ENCODE results near the gene OR9Q1. TPM values are rescaled to one million over a fixed set of nuclear protein-coding genes. Genes with fewer than 3 reads are reported as not detected.

OR9Q1 gene
- total RNA-seq, 1 experiment from 2014 or later = not detected

DNA sequence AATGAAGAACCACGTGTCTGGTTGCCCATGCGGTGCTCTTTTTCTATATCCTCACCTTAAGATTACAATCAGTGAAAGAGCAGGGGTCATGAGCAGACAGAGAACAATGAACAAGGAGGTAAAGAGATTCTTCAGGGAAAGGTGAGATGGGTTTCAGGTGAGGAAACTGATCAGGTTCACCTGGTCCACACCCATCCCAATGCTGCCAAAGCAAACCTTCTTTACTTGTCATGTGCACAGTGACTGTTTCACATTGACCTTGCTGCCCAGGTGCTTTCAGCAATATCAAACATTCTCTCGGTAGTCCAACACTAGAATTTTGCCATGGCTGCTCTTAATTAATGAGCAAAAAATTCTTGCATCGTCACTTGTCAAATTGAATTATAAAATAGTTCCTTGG is 140.7 kb downstream of the OR9Q1 start:
- Histone ChIP-seq H3K9me2 (replicated peaks; ENCODE audit: insufficient read depth, low read length) (no peaks in the 10 kb centered on the region), H3K27ac (ENCODE audit: low read length) (no peak overlapping the region), H3K9me3 (ENCODE audit: low read length) (no peaks in the 10 kb centered on the region), H4K20me1 (ENCODE audit: insufficient read depth, low read depth, low read length) (no peaks in the 10 kb centered on the region), H3K79me2 (ENCODE audit: low read length) (no peaks in the 10 kb centered on the region), H3K27me3 (ENCODE audit: low read length) (peaks cover 5% of the 10 kb centered on the region; the same call in 1 of the 2 replicates), H2AFZ (ENCODE audit: low read length) (no peak overlapping the region), H3K36me3 (ENCODE audit: insufficient read depth, low read length) (no peaks in the 10 kb centered on the region), H3K4me2 (ENCODE audit: low read depth, low read length, poor library complexity, severe bottlenecking) (no peak overlapping the region), H3K4me1 (ENCODE audit: low read length) (no peaks in the 10 kb centered on the region), H3K9ac (ENCODE audit: low read length) (no peak overlapping the region), H3K4me3 (ENCODE audit: low read length) (no peak overlapping the region)
- DNase-seq = no peak

DNA sequence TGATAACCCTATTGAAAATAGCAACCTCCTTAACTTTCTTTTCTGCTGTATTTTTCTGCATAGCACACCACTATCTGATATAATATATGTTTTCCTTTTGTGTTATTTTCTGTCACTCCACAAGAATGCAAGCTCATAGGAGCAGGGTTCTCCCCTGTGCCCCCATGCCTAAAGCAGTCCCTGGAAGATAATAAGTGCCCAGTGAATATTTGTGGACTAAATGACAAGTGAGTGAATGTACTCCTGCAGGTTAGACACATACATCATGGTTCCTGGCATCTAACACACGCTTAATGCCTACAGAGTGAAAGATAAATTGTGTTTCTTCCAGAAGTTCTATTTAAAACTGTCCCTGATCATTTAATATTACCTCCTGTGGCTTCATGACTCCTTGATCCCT is 141.3 kb downstream of the OR9Q1 start:
- H3K9me3 ChIP-seq (ENCODE audit: low read length) = no peaks in the 10 kb centered on the region
- no peak for DNase-seq

DNA sequence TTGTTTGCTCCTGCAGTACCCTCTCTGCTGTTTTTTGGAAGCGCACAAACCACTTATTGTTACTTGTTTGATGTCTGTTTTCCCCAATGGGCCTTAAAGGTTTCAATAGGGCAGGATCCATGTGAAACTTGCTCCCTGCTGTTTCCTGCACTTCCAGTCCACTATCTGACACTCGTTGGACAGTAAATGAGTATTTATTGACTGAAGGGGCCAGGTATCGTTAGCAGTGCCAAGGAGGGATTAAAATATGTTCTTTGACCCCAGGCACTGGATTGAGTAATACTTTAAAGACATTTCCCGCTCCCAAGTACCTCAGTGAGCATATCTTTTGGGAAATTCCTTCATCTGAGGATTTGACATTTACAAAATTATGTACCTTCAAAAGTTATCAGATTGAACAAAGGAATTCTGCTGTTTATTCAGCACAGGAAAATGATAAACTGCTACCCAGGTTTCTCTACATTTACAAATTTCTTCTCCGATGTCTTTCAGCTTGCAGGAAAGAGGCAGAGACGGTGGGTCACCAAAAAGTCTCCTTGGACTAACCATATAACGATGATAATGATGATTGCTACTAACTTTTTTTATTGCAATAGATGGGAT is 141.9 kb downstream of the OR9Q1 start:
- H3K9me3 ChIP-seq (ENCODE audit: low read length) = no peaks in the 10 kb centered on the region
- H3K36me3 ChIP-seq (ENCODE audit: insufficient read depth, low read length) = no peaks in the 10 kb centered on the region
- no peak for DNase-seq
- H2AFZ ChIP-seq (ENCODE audit: low read length) = no peak overlapping the region
- no peak overlapping the region for H3K4me3 ChIP-seq (ENCODE audit: low read length)
- H3K9ac ChIP-seq (ENCODE audit: low read length) = no peak overlapping the region
- no peaks in the 10 kb centered on the region for H3K9me2 ChIP-seq (replicated peaks; ENCODE audit: insufficient read depth, low read length)
- no peaks in the 10 kb centered on the region for H4K20me1 ChIP-seq (ENCODE audit: insufficient read depth, low read depth, low read length)
- no peaks in the 10 kb centered on the region for H3K79me2 ChIP-seq (ENCODE audit: low read length)
- H3K4me2 ChIP-seq (ENCODE audit: low read depth, low read length, poor library complexity, severe bottlenecking) = no peak overlapping the region
- no peak overlapping the region for H3K27ac ChIP-seq (ENCODE audit: low read length)
- H3K27me3 ChIP-seq (ENCODE audit: low read length) = 0 out of 2 replicates have a peak, but pooled peaks cover 2% of the 10 kb centered on the region
- no peaks in the 10 kb centered on the region for H3K4me1 ChIP-seq (ENCODE audit: low read length)

More for the DNA sequence above, 141.3 kb downstream of the OR9Q1 start:
- Histone ChIP-seq H3K36me3 (ENCODE audit: insufficient read depth, low read length) (no peaks in the 10 kb centered on the region), H3K4me2 (ENCODE audit: low read depth, low read length, poor library complexity, severe bottlenecking) (no peak overlapping the region), H3K9ac (ENCODE audit: low read length) (no peak overlapping the region), H4K20me1 (ENCODE audit: insufficient read depth, low read depth, low read length) (no peaks in the 10 kb centered on the region), H3K27me3 (ENCODE audit: low read length) (peaks cover 3% of the 10 kb centered on the region; the same call in 1 of the 2 replicates), H3K4me3 (ENCODE audit: low read length) (no peak overlapping the region), H2AFZ (ENCODE audit: low read length) (no peak overlapping the region), H3K27ac (ENCODE audit: low read length) (no peak overlapping the region), H3K9me2 (replicated peaks; ENCODE audit: insufficient read depth, low read length) (no peaks in the 10 kb centered on the region), H3K4me1 (ENCODE audit: low read length) (no peaks in the 10 kb centered on the region), H3K79me2 (ENCODE audit: low read length) (no peaks in the 10 kb centered on the region)

DNA sequence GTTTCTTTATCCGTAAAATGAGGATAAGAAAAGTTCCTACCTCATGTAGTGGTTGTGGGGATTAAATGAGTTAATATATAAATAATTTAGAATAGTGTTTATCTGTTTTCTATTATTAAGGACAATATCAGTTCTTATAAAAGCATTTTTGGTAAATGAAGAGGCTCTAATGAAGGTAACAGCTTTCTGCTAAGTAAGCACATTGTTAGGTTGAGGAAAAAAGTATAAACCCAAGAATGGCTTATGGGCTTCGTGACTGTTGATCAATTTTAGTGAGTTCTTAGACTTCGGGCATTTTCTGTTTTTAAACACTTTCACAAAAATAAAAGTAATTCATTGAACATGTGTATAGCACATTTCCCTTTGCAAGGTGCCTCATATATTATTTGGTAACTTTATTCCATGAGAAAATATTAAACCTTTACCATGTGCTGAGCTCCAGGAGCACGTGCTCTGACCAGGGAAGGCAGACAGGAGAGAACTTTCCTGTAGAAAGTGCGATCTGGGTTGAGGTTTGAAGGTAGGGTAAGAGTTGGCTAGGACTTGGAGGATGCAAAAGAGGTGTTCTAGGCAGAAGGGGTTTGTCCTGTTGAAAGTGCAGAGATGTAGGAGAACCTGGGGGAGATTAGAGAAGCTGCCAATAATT is 153.9 kb downstream of the OR9Q1 start:
- Histone ChIP-seq H4K20me1 (ENCODE audit: insufficient read depth, low read depth, low read length) (no peaks in the 10 kb centered on the region), H3K9me3 (ENCODE audit: low read length) (no peaks in the 10 kb centered on the region), H3K36me3 (ENCODE audit: insufficient read depth, low read length) (no peaks in the 10 kb centered on the region), H3K4me1 (ENCODE audit: low read length) (no peaks in the 10 kb centered on the region), H3K9me2 (replicated peaks; ENCODE audit: insufficient read depth, low read length) (no peaks in the 10 kb centered on the region), H3K27ac (ENCODE audit: low read length) (no peak overlapping the region), H3K79me2 (ENCODE audit: low read length) (no peaks in the 10 kb centered on the region), H3K4me3 (ENCODE audit: low read length) (no peak overlapping the region), H3K27me3 (ENCODE audit: low read length) (no peaks in the 10 kb centered on the region), H3K9ac (ENCODE audit: low read length) (no peak overlapping the region), H2AFZ (ENCODE audit: low read length) (no peak overlapping the region), H3K4me2 (ENCODE audit: low read depth, low read length, poor library complexity, severe bottlenecking) (no peak overlapping the region)
- DNase-seq = no peak

DNA sequence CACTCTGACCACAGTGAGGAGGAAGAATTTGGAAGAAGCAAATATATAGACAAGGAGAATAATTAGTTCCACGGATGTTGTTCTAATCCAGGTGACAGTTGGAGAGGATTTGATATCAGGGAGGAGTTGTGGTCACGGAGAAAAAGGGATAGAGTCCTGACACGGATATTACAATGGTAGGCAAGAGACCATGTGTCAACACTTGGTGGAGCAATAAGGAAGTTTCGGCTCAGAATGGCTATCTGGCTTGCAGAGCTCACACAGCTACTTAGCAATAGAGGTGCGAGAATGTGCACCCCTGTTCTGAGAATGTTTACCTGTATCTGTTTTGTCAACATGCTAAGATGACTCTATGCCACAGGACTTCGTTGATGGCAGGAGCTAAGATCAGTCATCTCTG is 154.8 kb downstream of the OR9Q1 start:
- H3K27ac ChIP-seq (ENCODE audit: low read length) = no peak overlapping the region
- H2AFZ ChIP-seq (ENCODE audit: low read length) = no peak overlapping the region
- no peaks in the 10 kb centered on the region for H4K20me1 ChIP-seq (ENCODE audit: insufficient read depth, low read depth, low read length)

DNA sequence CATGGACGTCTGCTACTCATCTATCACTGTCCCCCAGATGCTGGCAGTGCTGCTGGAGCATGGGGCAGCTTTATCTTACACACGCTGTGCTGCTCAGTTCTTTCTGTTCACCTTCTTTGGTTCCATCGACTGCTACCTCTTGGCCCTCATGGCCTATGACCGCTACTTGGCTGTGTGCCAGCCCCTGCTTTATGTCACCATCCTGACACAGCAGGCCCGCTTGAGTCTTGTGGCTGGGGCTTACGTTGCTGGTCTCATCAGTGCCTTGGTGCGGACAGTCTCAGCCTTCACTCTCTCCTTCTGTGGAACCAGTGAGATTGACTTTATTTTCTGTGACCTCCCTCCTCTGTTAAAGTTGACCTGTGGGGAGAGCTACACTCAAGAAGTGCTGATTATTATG is 156.0 kb downstream of the OR9Q1 start:
- no peaks in the 10 kb centered on the region for H4K20me1 ChIP-seq (ENCODE audit: insufficient read depth, low read depth, low read length)
- no peaks in the 10 kb centered on the region for H3K27me3 ChIP-seq (ENCODE audit: low read length)
- no peaks in the 10 kb centered on the region for H3K4me1 ChIP-seq (ENCODE audit: low read length)
- no peak overlapping the region for H3K4me3 ChIP-seq (ENCODE audit: low read length)
- H3K4me2 ChIP-seq (ENCODE audit: low read depth, low read length, poor library complexity, severe bottlenecking) = no peak overlapping the region
- H3K9me2 ChIP-seq (replicated peaks; ENCODE audit: insufficient read depth, low read length) = no peaks in the 10 kb centered on the region
- H2AFZ ChIP-seq (ENCODE audit: low read length) = no peak overlapping the region
- DNase-seq = no peak
- H3K27ac ChIP-seq (ENCODE audit: low read length) = no peak overlapping the region
- H3K79me2 ChIP-seq (ENCODE audit: low read length) = no peaks in the 10 kb centered on the region
- H3K9ac ChIP-seq (ENCODE audit: low read length) = no peak overlapping the region
- H3K9me3 ChIP-seq (ENCODE audit: low read length) = no peaks in the 10 kb centered on the region
- no peaks in the 10 kb centered on the region for H3K36me3 ChIP-seq (ENCODE audit: insufficient read depth, low read length)

More for the DNA sequence above, 154.8 kb downstream of the OR9Q1 start:
- no peak overlapping the region for H3K9ac ChIP-seq (ENCODE audit: low read length)
- H3K4me1 ChIP-seq (ENCODE audit: low read length) = no peaks in the 10 kb centered on the region
- no peaks in the 10 kb centered on the region for H3K9me2 ChIP-seq (replicated peaks; ENCODE audit: insufficient read depth, low read length)
- H3K9me3 ChIP-seq (ENCODE audit: low read length) = no peaks in the 10 kb centered on the region
- no peaks in the 10 kb centered on the region for H3K79me2 ChIP-seq (ENCODE audit: low read length)
- no peak for DNase-seq
- H3K27me3 ChIP-seq (ENCODE audit: low read length) = no peaks in the 10 kb centered on the region
- H3K4me2 ChIP-seq (ENCODE audit: low read depth, low read length, poor library complexity, severe bottlenecking) = no peak overlapping the region
- no peaks in the 10 kb centered on the region for H3K36me3 ChIP-seq (ENCODE audit: insufficient read depth, low read length)
- H3K4me3 ChIP-seq (ENCODE audit: low read length) = no peak overlapping the region

DNA sequence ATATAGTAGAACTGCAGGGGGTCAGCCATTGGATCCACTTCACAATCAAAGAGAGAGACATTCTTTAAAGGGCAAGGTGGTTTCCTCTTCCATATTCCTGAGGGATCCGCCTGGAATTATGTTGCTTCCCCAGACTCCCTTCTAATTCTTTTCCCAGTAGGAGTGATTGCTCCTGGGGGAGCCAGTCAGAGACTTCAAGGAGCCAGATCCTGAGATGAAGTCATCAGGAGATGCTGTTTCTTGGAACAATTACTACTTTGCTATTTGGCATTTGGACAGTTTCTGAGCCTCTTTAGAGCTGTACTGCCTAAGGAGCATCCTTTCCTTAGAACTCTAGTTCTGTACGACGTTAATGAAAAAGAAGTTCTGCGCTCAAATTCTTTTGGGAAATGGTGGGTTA is 163.3 kb downstream of the OR9Q1 start:
- Histone ChIP-seq H3K4me1 (ENCODE audit: low read length) (no peaks in the 10 kb centered on the region), H3K9me2 (replicated peaks; ENCODE audit: insufficient read depth, low read length) (no peaks in the 10 kb centered on the region), H3K27me3 (ENCODE audit: low read length) (no peaks in the 10 kb centered on the region), H3K9ac (ENCODE audit: low read length) (no peak overlapping the region), H3K4me2 (ENCODE audit: low read depth, low read length, poor library complexity, severe bottlenecking) (no peak overlapping the region), H3K9me3 (ENCODE audit: low read length) (no peaks in the 10 kb centered on the region), H4K20me1 (ENCODE audit: insufficient read depth, low read depth, low read length) (no peaks in the 10 kb centered on the region), H2AFZ (ENCODE audit: low read length) (no peak overlapping the region), H3K27ac (ENCODE audit: low read length) (no peak overlapping the region), H3K36me3 (ENCODE audit: insufficient read depth, low read length) (no peaks in the 10 kb centered on the region), H3K79me2 (ENCODE audit: low read length) (no peaks in the 10 kb centered on the region), H3K4me3 (ENCODE audit: low read length) (no peak overlapping the region)
- DNase-seq = peak; percentile 43

DNA sequence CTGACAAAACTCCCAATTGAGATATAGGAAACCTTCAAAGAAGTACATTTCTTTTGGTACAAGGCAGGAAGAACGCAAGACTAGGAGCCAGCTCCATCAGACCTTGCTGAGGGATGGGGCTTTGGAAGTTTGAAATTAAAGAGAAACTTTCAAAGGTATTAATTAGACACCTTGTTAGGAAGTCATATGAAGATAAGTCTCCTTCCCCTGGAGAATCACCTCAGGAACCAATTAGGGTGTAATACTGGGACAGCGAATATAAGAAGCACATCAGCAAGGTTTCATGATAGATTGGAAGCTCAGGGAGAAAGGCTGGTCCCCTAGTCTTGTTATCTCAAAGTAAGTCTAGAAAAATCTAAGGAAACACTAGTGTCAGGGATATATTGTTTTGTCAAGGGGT is 165.1 kb downstream of the OR9Q1 start, which contains the start of gene OR9Q2:
Gene OR9Q2, plus strand, starts transcription at position 301 of the 400 bp plus-strand sequence. CDS start 1,421 bp downstream, outside the sequence.
- H3K9me2 ChIP-seq (replicated peaks; ENCODE audit: insufficient read depth, low read length) = no peaks in the 10 kb centered on the region
- no peaks in the 10 kb centered on the region for H3K9me3 ChIP-seq (ENCODE audit: low read length)
- H2AFZ ChIP-seq (ENCODE audit: low read length) = no peak within 1 kb of the TSS
- H3K4me2 ChIP-seq (ENCODE audit: low read depth, low read length, poor library complexity, severe bottlenecking) = no peak within 1 kb of the TSS
- H3K4me3 ChIP-seq (ENCODE audit: low read length) = no peak within 1 kb of the TSS
- H3K36me3 ChIP-seq (ENCODE audit: insufficient read depth, low read length) = no peaks in the 10 kb centered on the region
- H3K79me2 ChIP-seq (ENCODE audit: low read length) = no peaks in the 10 kb centered on the region
- no peak within 1 kb of the TSS for H3K9ac ChIP-seq (ENCODE audit: low read length)
- no peaks in the 10 kb centered on the region for H3K27me3 ChIP-seq (ENCODE audit: low read length)
- no peak for DNase-seq
- no peaks in the 10 kb centered on the region for H4K20me1 ChIP-seq (ENCODE audit: insufficient read depth, low read depth, low read length)
- no peak within 1 kb of the TSS for H3K27ac ChIP-seq (ENCODE audit: low read length)
- no peaks in the 10 kb centered on the region for H3K4me1 ChIP-seq (ENCODE audit: low read length)

All from Karpas-422 (cell line).